H1 (cell line): Measurements from ENCODE around the gene RPS21. TPM values are rescaled to one million over a fixed set of nuclear protein-coding genes. Genes with fewer than 3 reads are reported as not detected.

Source experiments
- EZH2 ChIP-seq: fragments of 200-600 bp; sonication (generic); IDR thresholded peaks from 2 replicates; pipeline ENCODE4 v1.7.1; 2012; ENCODE audit warnings: low read depth, mild to moderate bottlenecking, moderate library complexity, low read length, inconsistent platforms; ENCODE audit not compliant: severe bottlenecking
- RXRA ChIP-seq: IDR thresholded peaks from 2 replicates; pipeline ENCODE4 v1.6.1; 2011; ENCODE audit warnings: low read depth, mild to moderate bottlenecking, low read length, moderate library complexity; ENCODE audit not compliant: insufficient read depth
- SP2 ChIP-seq: IDR thresholded peaks from 2 replicates; pipeline ENCODE4 v1.6.1; 2012; ENCODE audit warnings: mild to moderate bottlenecking, low read length, inconsistent platforms
- polyA plus RNA-seq, 7 experiments: library from polyadenylated mRNA; depleted of rRNA in 3 of 7; stranded (reverse) in 5 of 7; unstranded in 2 of 7; fragments of >200 nt in 5 of 7; fragments of 200-250 nt in 2 of 7; gene quantifications; 1 replicate in 5 of 7; 2 replicates in 1 of 7; 4 replicates in 1 of 7; pipeline versions ENCODE4 v1.2.1 to v1.2.3, GENCODE V29; 2011 to 2013; ENCODE audit warnings: missing spikeins in 2 of 7, mixed read lengths in 2 of 7
- total RNA-seq: library from RNA; stranded (reverse); fragmentation: NEBNext Ultra II Directional; extraction: Animal tissue kit (Norgen Biotek cat#: 25700); gene quantifications from 2 replicates; pipeline ENCODE4 v1.2.1, GENCODE V29; 2021

Gene RPS21
- total and polyA plus RNA-seq, 2 of the 8 experiments (the other 6 are each of a cell fraction or from before 2014, with no cell fraction given), result 1,787 to 7,219 TPM

DNA sequence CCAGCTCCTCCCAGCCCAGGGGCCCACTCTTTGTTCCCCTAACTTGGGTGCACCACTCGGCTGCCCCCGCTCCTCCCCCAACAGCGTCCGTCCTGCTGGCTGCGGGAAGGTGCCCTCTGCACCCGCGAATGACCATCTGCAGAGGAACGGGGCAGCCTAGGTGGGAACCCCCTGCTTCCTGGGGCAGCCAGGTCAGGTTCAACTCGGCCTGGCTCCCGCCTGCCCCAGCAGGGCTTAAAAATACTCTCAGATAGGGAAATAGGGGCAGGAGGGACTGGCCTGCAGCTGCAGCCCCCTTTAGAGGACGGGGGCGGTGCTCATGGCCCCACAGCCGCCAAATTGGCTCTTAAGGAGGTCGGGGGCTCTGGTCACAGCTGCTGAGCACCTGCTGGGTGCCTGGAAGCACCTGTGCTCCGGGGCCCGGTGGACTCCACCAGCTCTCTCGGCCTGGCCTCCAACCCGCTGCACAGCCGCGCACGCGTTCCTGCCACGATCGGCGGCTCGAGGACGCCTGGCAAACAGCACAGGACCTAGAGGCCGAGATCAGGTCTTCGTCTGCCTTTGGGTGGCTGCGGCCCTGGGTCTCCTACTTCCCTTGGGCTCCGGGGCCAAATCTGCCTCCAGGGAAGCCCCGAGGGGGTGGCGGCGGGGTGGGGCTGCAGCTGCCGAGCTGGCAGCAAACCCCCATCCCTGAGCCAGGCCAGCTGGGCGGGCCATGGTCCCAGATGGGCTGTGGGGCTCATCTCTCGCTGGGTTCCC, 19.1 kb upstream of the RPS21 start (continued):
- TF ChIP-seq RXRA, result no peak
- TF ChIP-seq EZH2, result peak; percentile 32
- TF ChIP-seq SP2, result no peak
